Nephron (organoid): Measurements from ENCODE around the gene GFI1B.
A peak's percentile ranks its signal among the peaks of the same experiment; 100 is the strongest.
"Not testable (repeated sequence)": the region's sequence is repeated elsewhere in the genome, so short reads cannot be mapped to it uniquely, and the experiment has no call there.

ENCODE experiments used
- H3K27ac Mint-ChIP-seq, 3 experiments: 2 replicates each; pipeline ENCODE4 v1.8.0; 2020; ENCODE audit warnings: mixed read lengths in 3 of 3, mild to moderate bottlenecking in 2 of 3, moderate library complexity in 1 of 3
- H3K27me3 Mint-ChIP-seq: 2 replicates; pipeline ENCODE4 v1.8.0; 2021; ENCODE audit warnings: low read depth, mild to moderate bottlenecking, moderate library complexity, mixed read lengths
- H3K36me3 Mint-ChIP-seq: 2 replicates; pipeline ENCODE4 v1.8.0; 2020; ENCODE audit warnings: low read depth, mixed read lengths
- H3K4me1 Mint-ChIP-seq: 2 replicates; pipeline ENCODE4 v1.8.0; 2020; ENCODE audit warnings: mixed read lengths
- H3K4me3 Mint-ChIP-seq, 3 experiments: 2 replicates each; pipeline ENCODE4 v1.8.0; 2020; ENCODE audit warnings: mild to moderate bottlenecking in 3 of 3, mixed read lengths in 3 of 3, moderate library complexity in 2 of 3
- H3K9me3 Mint-ChIP-seq: 2 replicates; pipeline ENCODE4 v1.8.0; 2020; ENCODE audit warnings: mixed read lengths
- CTCF ChIP-seq, 3 experiments: fragments of 200-600 bp; sonication (generic); IDR thresholded peaks; one replicate each; pipeline ENCODE4 v1.5.0; 2021; ENCODE audit warnings: antibody characterized with exemption in 3 of 3; ENCODE audit not compliant: unreplicated experiment in 3 of 3

Gene GFI1B

GRCh38 chr9:132957805-132958204 is 20.7 kb upstream of the GFI1B start:
- Mint-ChIP-seq H3K9me3 (peaks cover 10% of the 10 kb centered on the region), H3K4me1 (no peaks in the 10 kb centered on the region), H3K27me3 (peaks cover 8% of the 10 kb centered on the region), H3K36me3 (no peaks in the 10 kb centered on the region), H3K4me3 (no peak overlapping the region), H3K27ac (no peak overlapping the region)
- no peak for TF ChIP-seq CTCF (IDR thresholded peaks at IDR 0.05; ENCODE audit: unreplicated experiment in 3 of 3)

- Mint-ChIP-seq H3K27me3 (peaks cover 8% of the 10 kb centered on the region), H3K36me3 (no peaks in the 10 kb centered on the region), H3K27ac (no peak overlapping the region), H3K9me3 (peaks cover 10% of the 10 kb centered on the region), H3K4me3 (no peak overlapping the region), H3K4me1 (no peaks in the 10 kb centered on the region)
- no peak for TF ChIP-seq CTCF (IDR thresholded peaks at IDR 0.05; ENCODE audit: unreplicated experiment in 3 of 3)
These were observed 17.5 kb upstream of the GFI1B start for GRCh38 chr9:132961002-132961401.

- Mint-ChIP-seq H3K4me3 (no peak overlapping the region), H3K27ac (no peak overlapping the region), H3K36me3 (no peaks in the 10 kb centered on the region), H3K27me3 (peaks cover 8% of the 10 kb centered on the region), H3K9me3 (no peaks in the 10 kb centered on the region), H3K4me1 (peaks cover 1% of the 10 kb centered on the region)
- no peak for TF ChIP-seq CTCF (IDR thresholded peaks at IDR 0.05; ENCODE audit: unreplicated experiment in 3 of 3)
These were observed 13.0 kb upstream of the GFI1B start for GRCh38 chr9:132965478-132965877.

- H3K9me3 Mint-ChIP-seq, H3K4me1 Mint-ChIP-seq, H3K36me3 Mint-ChIP-seq, H3K27ac Mint-ChIP-seq, H3K4me3 Mint-ChIP-seq: not testable (repeated sequence)
- peaks cover 23% of the 10 kb centered on the region for H3K27me3 Mint-ChIP-seq
These were observed 10.6 kb upstream of the GFI1B start for GRCh38 chr9:132967908-132968307.

- H3K36me3 Mint-ChIP-seq = no peaks in the 10 kb centered on the region
- peaks cover 35% of the 10 kb centered on the region for H3K27me3 Mint-ChIP-seq
- no peak overlapping the region for H3K4me3 Mint-ChIP-seq
- H3K4me1 Mint-ChIP-seq = peaks cover 5% of the 10 kb centered on the region
- no peaks in the 10 kb centered on the region for H3K9me3 Mint-ChIP-seq
- peak overlapping the region in 1 of 3 experiments; percentile 89 for H3K27ac Mint-ChIP-seq
- no peak for TF ChIP-seq CTCF (IDR thresholded peaks at IDR 0.05; ENCODE audit: unreplicated experiment in 3 of 3)
These were observed 8.7 kb upstream of the GFI1B start for GRCh38 chr9:132969783-132970182.

- H3K4me3 Mint-ChIP-seq = no peak overlapping the region
These were observed 8.0 kb upstream of the GFI1B start for GRCh38 chr9:132970324-132971062.

More at GRCh38 chr9:132970324-132971062, 8.0 kb upstream of the GFI1B start:
- no peaks in the 10 kb centered on the region for H3K9me3 Mint-ChIP-seq
- peaks cover 5% of the 10 kb centered on the region for H3K4me1 Mint-ChIP-seq
- peak overlapping the region; percentile 70 to 89 (median 76) for H3K27ac Mint-ChIP-seq
- no peak for TF ChIP-seq CTCF (IDR thresholded peaks at IDR 0.05; ENCODE audit: unreplicated experiment in 3 of 3)
- H3K27me3 Mint-ChIP-seq = peaks cover 41% of the 10 kb centered on the region
- H3K36me3 Mint-ChIP-seq = no peaks in the 10 kb centered on the region
